AG09319 (cell line): ENCODE measurements around the gene EPS8L2.
A peak's percentile ranks its signal among the peaks of the same experiment; 100 is the strongest.

ENCODE experiments used
- DNase-seq: peaks from one replicate; pipeline ENCODE4 v3.0.0-alpha.2; 2010; ENCODE audit warnings: low read depth; ENCODE audit errors: extremely low read depth
- CTCF ChIP-seq: IDR thresholded peaks from 2 replicates; pipeline ENCODE4 v1.5.1; 2011; ENCODE audit warnings: low read depth, mild to moderate bottlenecking, inconsistent platforms, low read length, moderate library complexity

The EPS8L2 gene

GRCh38 chr11:662689-663274, 43.2 kb upstream of the EPS8L2 start:
- TF ChIP-seq CTCF, result peak; percentile 78
- no peak for DNase-seq

GRCh38 chr11:665062-665703, 40.8 kb upstream of the EPS8L2 start:
- no peak for TF ChIP-seq CTCF
- DNase-seq, result no peak

GRCh38 chr11:665704-666281, 40.2 kb upstream of the EPS8L2 start:
- no peak for TF ChIP-seq CTCF
- no peak for DNase-seq

- TF ChIP-seq CTCF, result no peak
- DNase-seq, result no peak
These were observed 32.2 kb upstream of the EPS8L2 start for GRCh38 chr11:673866-674265.

GRCh38 chr11:674406-674805, 31.6 kb upstream of the EPS8L2 start:
- DNase-seq, result no peak
- TF ChIP-seq CTCF, result no peak

GRCh38 chr11:678297-678696, 27.7 kb upstream of the EPS8L2 start:
- no peak for TF ChIP-seq CTCF
- DNase-seq, result no peak
